ENCODE results near the gene GNB5. TPM values are rescaled to one million over a fixed set of nuclear protein-coding genes. Genes with fewer than 3 reads are reported as not detected.

GNB5 gene
- total and polyA plus RNA-seq, 2 donors: 16.1 to 20.5 TPM

DNA sequence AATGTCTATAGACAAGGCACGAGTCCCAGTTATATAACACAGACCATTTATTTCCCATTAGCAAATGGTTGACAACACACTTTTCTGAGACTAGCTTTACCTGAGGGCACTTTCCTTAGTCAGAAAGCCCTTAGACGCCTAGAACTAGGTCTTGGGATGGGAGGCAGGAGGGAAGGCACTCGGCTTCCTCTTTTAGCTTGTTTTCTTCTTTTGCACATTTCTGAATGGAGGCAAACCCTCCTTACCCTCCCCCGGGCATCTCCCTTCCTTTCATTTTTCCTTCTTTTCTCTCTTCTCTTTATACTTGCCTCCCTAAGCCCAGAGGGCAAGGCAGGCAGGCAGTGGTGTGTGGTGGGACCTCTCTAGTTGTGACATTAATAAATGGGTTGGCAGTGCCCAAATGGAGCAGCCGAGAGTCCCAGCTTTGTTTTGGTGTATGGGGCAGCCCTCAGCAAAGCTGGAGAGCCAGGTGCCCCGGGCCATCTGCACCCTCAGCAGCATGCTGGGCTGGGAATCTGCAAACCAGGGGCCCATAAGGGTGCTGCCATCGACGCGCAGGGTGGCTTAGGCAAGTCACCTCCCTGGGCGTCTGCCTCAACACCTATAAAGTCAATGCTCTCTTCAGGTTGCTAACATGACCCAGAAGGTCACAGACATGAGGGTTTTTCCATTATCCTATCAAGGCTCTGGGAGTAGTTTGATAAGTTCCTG, 57.5 kb downstream of the GNB5 start:
- WGBS: 94% methylated on average over 10 of the region's 10 CpGs
- H3K27ac ChIP-seq (ENCODE audit: low read depth in 1 of 2, low read length in 1 of 2): no peak overlapping the region
- H3K9me3 ChIP-seq (ENCODE audit: control insufficient read depth in 2 of 2, insufficient read depth in 1 of 2, low read length in 1 of 2): no peaks in the 10 kb centered on the region
- no peaks in the 10 kb centered on the region for H3K27me3 ChIP-seq (ENCODE audit: control insufficient read depth in 2 of 2, insufficient read depth in 1 of 2, low read length in 1 of 2)
- peaks cover 9 to 15% of the 10 kb centered on the region in 2 donors for H3K36me3 ChIP-seq (ENCODE audit: control insufficient read depth in 2 of 2, insufficient read depth in 2 of 2, low read length in 1 of 2)
- H3K4me3 ChIP-seq (ENCODE audit: low read length in 2 of 2): no peak overlapping the region
- H3K4me1 ChIP-seq (ENCODE audit: control insufficient read depth in 2 of 2, insufficient read depth in 2 of 2, low read length in 2 of 2): peaks cover 13 to 25% of the 10 kb centered on the region in 2 donors
- DNase-seq (ENCODE audit: low read depth in 6 of 9, low spot score in 9 of 9): no peak

- H3K9me3 ChIP-seq (ENCODE audit: control insufficient read depth in 2 of 2, insufficient read depth in 1 of 2, low read length in 1 of 2): no peaks in the 10 kb centered on the region
- H3K27me3 ChIP-seq (ENCODE audit: control insufficient read depth in 2 of 2, insufficient read depth in 1 of 2, low read length in 1 of 2): no peaks in the 10 kb centered on the region
- H3K36me3 ChIP-seq (ENCODE audit: control insufficient read depth in 2 of 2, insufficient read depth in 2 of 2, low read length in 1 of 2): peaks cover 12 to 15% of the 10 kb centered on the region in 2 donors
- H3K4me3 ChIP-seq (ENCODE audit: low read length in 2 of 2): no peak overlapping the region
- H3K4me1 ChIP-seq (ENCODE audit: control insufficient read depth in 2 of 2, insufficient read depth in 2 of 2, low read length in 2 of 2): peaks cover 13 to 17% of the 10 kb centered on the region in 2 donors
- no peak for DNase-seq (ENCODE audit: low read depth in 6 of 9, low spot score in 9 of 9)
- H3K27ac ChIP-seq (ENCODE audit: low read depth in 1 of 2, low read length in 1 of 2): no peak overlapping the region
These were observed 59.1 kb downstream of the GNB5 start for GRCh38 chr15:52132066-52132465.

GRCh38 chr15:52128568-52128967, 62.6 kb downstream of the GNB5 start:
- WGBS: over 99% methylated on average over 3 of the region's 3 CpGs
- H3K36me3 ChIP-seq (ENCODE audit: control insufficient read depth in 2 of 2, insufficient read depth in 2 of 2, low read length in 1 of 2): peaks cover 12 to 18% of the 10 kb centered on the region in 2 donors

GRCh38 chr15:52124270-52124880, 66.8 kb downstream of the GNB5 start:
- Histone ChIP-seq H3K4me3 (ENCODE audit: low read length in 2 of 2) (no peak overlapping the region), H3K4me1 (ENCODE audit: control insufficient read depth in 2 of 2, insufficient read depth in 2 of 2, low read length in 2 of 2) (no peaks in the 10 kb centered on the region), H3K27me3 (ENCODE audit: control insufficient read depth in 2 of 2, insufficient read depth in 1 of 2, low read length in 1 of 2) (no peaks in the 10 kb centered on the region), H3K9me3 (ENCODE audit: control insufficient read depth in 2 of 2, insufficient read depth in 1 of 2, low read length in 1 of 2) (no peaks in the 10 kb centered on the region), H3K36me3 (ENCODE audit: control insufficient read depth in 2 of 2, insufficient read depth in 2 of 2, low read length in 1 of 2) (peaks cover 3% of the 10 kb centered on the region in 2 donors), H3K27ac (ENCODE audit: low read depth in 1 of 2, low read length in 1 of 2) (no peak overlapping the region)
- no peak for DNase-seq (ENCODE audit: low read depth in 6 of 9, low spot score in 9 of 9)
- WGBS: 87% methylated on average over 11 of the region's 11 CpGs

More at GRCh38 chr15:52128568-52128967, 62.6 kb downstream of the GNB5 start:
- DNase-seq (ENCODE audit: low read depth in 6 of 9, low spot score in 9 of 9): no peak
- Histone ChIP-seq H3K9me3 (ENCODE audit: control insufficient read depth in 2 of 2, insufficient read depth in 1 of 2, low read length in 1 of 2) (no peaks in the 10 kb centered on the region), H3K27me3 (ENCODE audit: control insufficient read depth in 2 of 2, insufficient read depth in 1 of 2, low read length in 1 of 2) (no peaks in the 10 kb centered on the region), H3K27ac (ENCODE audit: low read depth in 1 of 2, low read length in 1 of 2) (no peak overlapping the region), H3K4me1 (ENCODE audit: control insufficient read depth in 2 of 2, insufficient read depth in 2 of 2, low read length in 2 of 2) (no peaks in the 10 kb centered on the region), H3K4me3 (ENCODE audit: low read length in 2 of 2) (no peak overlapping the region)

DNA sequence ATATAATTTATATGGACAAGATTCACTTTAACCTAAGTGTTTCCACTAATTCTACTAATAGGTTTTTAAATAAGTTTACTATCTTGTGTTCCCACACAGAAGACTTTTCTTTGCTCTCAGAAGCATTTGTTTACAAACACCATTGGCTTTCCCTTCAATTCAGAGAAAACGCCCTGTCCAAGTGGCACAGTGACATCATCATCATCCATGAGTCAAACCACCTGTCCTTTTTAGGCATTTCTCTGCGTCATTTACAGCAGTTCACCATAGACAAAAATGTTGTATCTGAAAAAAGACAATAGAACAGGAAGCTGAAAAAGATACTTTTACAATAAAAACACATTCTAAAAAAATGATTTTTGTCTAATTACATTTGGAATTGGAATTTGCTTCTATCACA, 69.3 kb downstream of the GNB5 start:
- Histone ChIP-seq H3K36me3 (ENCODE audit: control insufficient read depth in 2 of 2, insufficient read depth in 2 of 2, low read length in 1 of 2) (peaks cover 0 to 3% of the 10 kb centered on the region in 2 donors), H3K27ac (ENCODE audit: low read depth in 1 of 2, low read length in 1 of 2) (no peak overlapping the region), H3K4me3 (ENCODE audit: low read length in 2 of 2) (no peak overlapping the region), H3K9me3 (ENCODE audit: control insufficient read depth in 2 of 2, insufficient read depth in 1 of 2, low read length in 1 of 2) (no peaks in the 10 kb centered on the region), H3K4me1 (ENCODE audit: control insufficient read depth in 2 of 2, insufficient read depth in 2 of 2, low read length in 2 of 2) (no peaks in the 10 kb centered on the region), H3K27me3 (ENCODE audit: control insufficient read depth in 2 of 2, insufficient read depth in 1 of 2, low read length in 1 of 2) (no peaks in the 10 kb centered on the region)
- 96% methylated on average over 2 of the region's 2 CpGs for WGBS
- DNase-seq (ENCODE audit: low read depth in 6 of 9, low spot score in 9 of 9): no peak

- WGBS: 97% methylated on average over 5 of the region's 5 CpGs
- Histone ChIP-seq H3K27me3 (ENCODE audit: control insufficient read depth in 2 of 2, insufficient read depth in 1 of 2, low read length in 1 of 2) (no peaks in the 10 kb centered on the region), H3K36me3 (ENCODE audit: control insufficient read depth in 2 of 2, insufficient read depth in 2 of 2, low read length in 1 of 2) (peaks cover 0 to 3% of the 10 kb centered on the region in 2 donors), H3K9me3 (ENCODE audit: control insufficient read depth in 2 of 2, insufficient read depth in 1 of 2, low read length in 1 of 2) (no peaks in the 10 kb centered on the region), H3K27ac (ENCODE audit: low read depth in 1 of 2, low read length in 1 of 2) (no peak overlapping the region), H3K4me3 (ENCODE audit: low read length in 2 of 2) (no peak overlapping the region), H3K4me1 (ENCODE audit: control insufficient read depth in 2 of 2, insufficient read depth in 2 of 2, low read length in 2 of 2) (no peaks in the 10 kb centered on the region)
- no peak for DNase-seq (ENCODE audit: low read depth in 6 of 9, low spot score in 9 of 9)
These were observed 70.2 kb downstream of the GNB5 start for GRCh38 chr15:52121006-52121405.

GRCh38 chr15:52120488-52120887, 70.7 kb downstream of the GNB5 start:
- H3K4me3 ChIP-seq (ENCODE audit: low read length in 2 of 2): no peak overlapping the region
- no peaks in the 10 kb centered on the region for H3K4me1 ChIP-seq (ENCODE audit: control insufficient read depth in 2 of 2, insufficient read depth in 2 of 2, low read length in 2 of 2)
- 99% methylated on average over 2 of the region's 2 CpGs for WGBS
- H3K27ac ChIP-seq (ENCODE audit: low read depth in 1 of 2, low read length in 1 of 2): no peak overlapping the region
- no peaks in the 10 kb centered on the region for H3K36me3 ChIP-seq (ENCODE audit: control insufficient read depth in 2 of 2, insufficient read depth in 2 of 2, low read length in 1 of 2)
- no peaks in the 10 kb centered on the region for H3K27me3 ChIP-seq (ENCODE audit: control insufficient read depth in 2 of 2, insufficient read depth in 1 of 2, low read length in 1 of 2)
- DNase-seq (ENCODE audit: low read depth in 6 of 9, low spot score in 9 of 9): no peak
- no peaks in the 10 kb centered on the region for H3K9me3 ChIP-seq (ENCODE audit: control insufficient read depth in 2 of 2, insufficient read depth in 1 of 2, low read length in 1 of 2)

DNA sequence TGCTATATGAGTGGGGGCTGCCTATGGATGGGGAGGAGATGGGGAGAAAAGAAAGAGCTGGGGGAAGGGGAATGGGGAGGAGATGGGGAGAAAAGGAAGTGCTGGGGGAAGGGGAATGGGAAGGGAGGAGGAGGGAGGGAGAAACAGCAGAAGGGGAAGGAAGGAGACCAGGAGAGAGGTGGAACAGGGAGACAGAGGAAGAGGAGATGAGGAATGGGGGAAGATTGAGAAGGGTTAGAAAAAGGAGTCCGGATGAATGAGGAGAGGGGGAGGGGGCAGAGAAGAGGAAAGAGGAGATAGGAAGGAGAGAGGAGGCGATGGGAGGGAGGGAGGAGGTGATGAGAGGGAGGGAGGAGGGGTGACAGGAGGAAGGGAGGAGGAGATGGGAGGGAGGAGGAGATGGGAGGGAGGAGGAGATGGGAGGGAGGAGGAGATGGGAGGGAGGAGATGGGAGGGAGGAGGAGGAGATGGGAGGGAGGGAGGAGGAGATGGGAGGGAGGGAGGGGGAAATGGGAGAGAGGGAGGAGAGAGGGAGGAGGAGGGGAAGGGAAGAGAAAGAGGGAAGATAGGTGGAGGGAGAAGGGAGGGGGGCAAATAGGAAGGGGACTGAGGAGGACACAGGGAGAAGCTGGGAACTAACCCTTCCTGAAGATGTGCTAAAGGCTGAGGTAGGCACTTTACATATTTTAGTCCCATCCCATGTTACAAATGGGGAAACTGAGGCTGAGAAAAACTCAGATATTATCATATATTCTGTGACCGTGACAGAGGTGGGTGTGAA, 72.0 kb downstream of the GNB5 start:
- DNase-seq (ENCODE audit: low read depth in 6 of 9, low spot score in 9 of 9): no peak
- no peaks in the 10 kb centered on the region for H3K9me3 ChIP-seq (ENCODE audit: control insufficient read depth in 2 of 2, insufficient read depth in 1 of 2, low read length in 1 of 2)
- no peaks in the 10 kb centered on the region for H3K27me3 ChIP-seq (ENCODE audit: control insufficient read depth in 2 of 2, insufficient read depth in 1 of 2, low read length in 1 of 2)
- H3K4me3 ChIP-seq (ENCODE audit: low read length in 2 of 2): no peak overlapping the region
- no peaks in the 10 kb centered on the region for H3K4me1 ChIP-seq (ENCODE audit: control insufficient read depth in 2 of 2, insufficient read depth in 2 of 2, low read length in 2 of 2)
- H3K36me3 ChIP-seq (ENCODE audit: control insufficient read depth in 2 of 2, insufficient read depth in 2 of 2, low read length in 1 of 2): no peaks in the 10 kb centered on the region
- 98% methylated on average over 3 of the region's 3 CpGs for WGBS
- no peak overlapping the region for H3K27ac ChIP-seq (ENCODE audit: low read depth in 1 of 2, low read length in 1 of 2)

GRCh38 chr15:52117549-52117948, 73.6 kb downstream of the GNB5 start:
- H3K4me1 ChIP-seq (ENCODE audit: control insufficient read depth in 2 of 2, insufficient read depth in 2 of 2, low read length in 2 of 2): no peaks in the 10 kb centered on the region
- H3K27ac ChIP-seq (ENCODE audit: low read depth in 1 of 2, low read length in 1 of 2): no peak overlapping the region
- no peak for DNase-seq (ENCODE audit: low read depth in 6 of 9, low spot score in 9 of 9)
- H3K9me3 ChIP-seq (ENCODE audit: control insufficient read depth in 2 of 2, insufficient read depth in 1 of 2, low read length in 1 of 2): peaks cover 0 to 5% of the 10 kb centered on the region in 2 donors
- peaks cover 0 to 4% of the 10 kb centered on the region in 2 donors for H3K27me3 ChIP-seq (ENCODE audit: control insufficient read depth in 2 of 2, insufficient read depth in 1 of 2, low read length in 1 of 2)
- no peak overlapping the region for H3K4me3 ChIP-seq (ENCODE audit: low read length in 2 of 2)
- no peaks in the 10 kb centered on the region for H3K36me3 ChIP-seq (ENCODE audit: control insufficient read depth in 2 of 2, insufficient read depth in 2 of 2, low read length in 1 of 2)
- 90% methylated on average over 9 of the region's 9 CpGs for WGBS

Data from thymus (tissue), 11 donors.